Activated T-cell treated with anti-CD3 and anti-CD28 coated beads for 48 hours (primary cell): ENCODE data around the gene CAMK2A.

Experiments used
- DNase-seq: peaks from one replicate; pipeline ENCODE4 v3.0.0-alpha.2; 2020; ENCODE audit warnings: low read depth

The CAMK2A gene

GRCh38 chr5:150316320-150316719 is 26.7 kb upstream of the CAMK2A start:
- no peak for DNase-seq

- no peak for DNase-seq
These were observed 25.7 kb upstream of the CAMK2A start for GRCh38 chr5:150315245-150315644.

- DNase-seq, result no peak
These were observed 24.5 kb upstream of the CAMK2A start for GRCh38 chr5:150313921-150314716.

- DNase-seq, result no peak
These were observed 23.9 kb upstream of the CAMK2A start for GRCh38 chr5:150313501-150313900.

- DNase-seq, result no peak
These were observed 22.9 kb upstream of the CAMK2A start for GRCh38 chr5:150312518-150312917.

GRCh38 chr5:150311015-150311692 is 21.6 kb upstream of the CAMK2A start:
- no peak for DNase-seq

GRCh38 chr5:150310246-150310645 is 20.7 kb upstream of the CAMK2A start:
- no peak for DNase-seq

GRCh38 chr5:150309886-150310239 is 20.3 kb upstream of the CAMK2A start:
- DNase-seq, result no peak

GRCh38 chr5:150309101-150309885 is 19.7 kb upstream of the CAMK2A start:
- no peak for DNase-seq

GRCh38 chr5:150307617-150308426 is 18.2 kb upstream of the CAMK2A start:
- DNase-seq, result no peak

GRCh38 chr5:150306775-150307174 is 17.2 kb upstream of the CAMK2A start:
- no peak for DNase-seq

GRCh38 chr5:150305557-150305956 is 16.0 kb upstream of the CAMK2A start:
- DNase-seq, result no peak

GRCh38 chr5:150305095-150305494 is 15.5 kb upstream of the CAMK2A start:
- no peak for DNase-seq

GRCh38 chr5:150304481-150305081 is 15.0 kb upstream of the CAMK2A start:
- no peak for DNase-seq

GRCh38 chr5:150303660-150304386 is 14.2 kb upstream of the CAMK2A start:
- DNase-seq, result no peak

GRCh38 chr5:150303070-150303615 is 13.6 kb upstream of the CAMK2A start:
- no peak for DNase-seq

GRCh38 chr5:150302301-150303069 is 12.9 kb upstream of the CAMK2A start, which contains the start of gene ARSI:
Gene ARSI (minus strand): TSS chr5:150302905. CDS start chr5:150302373, 532 bp downstream.
- no peak for DNase-seq

- no peak for DNase-seq
These were observed 12.3 kb upstream of the CAMK2A start for GRCh38 chr5:150301901-150302300.

GRCh38 chr5:150301170-150301505 is 11.6 kb upstream of the CAMK2A start:
- no peak for DNase-seq
